H1 (cell line): Measurements from ENCODE around the gene MAP2K7. TPM values are rescaled to one million over a fixed set of nuclear protein-coding genes. Genes with fewer than 3 reads are reported as not detected.
A peak's percentile ranks its signal among the peaks of the same experiment; 100 is the strongest.

Experiments used
- ASH2L ChIP-seq: fragments of 200-600, 300-600 bp; sonication (generic); IDR thresholded peaks from one replicate; pipeline ENCODE4 v1.7.1; 2017; ENCODE audit warnings: low read length
- CBX5 ChIP-seq: fragments of 300-800, 300-1000 bp; sonication (generic); IDR thresholded peaks from 2 replicates; pipeline ENCODE4 v1.7.1; 2016; ENCODE audit warnings: antibody characterized with exemption, low read length, low read depth
- CEBPB ChIP-seq: IDR thresholded peaks from 2 replicates; pipeline ENCODE4 v1.6.1; 2012; ENCODE audit warnings: low read depth, low read length
- EGR1 ChIP-seq: IDR thresholded peaks from 2 replicates; pipeline ENCODE4 v1.6.1; 2011; ENCODE audit warnings: low read depth, low read length, borderline replicate concordance
- GABPA ChIP-seq: IDR thresholded peaks from 2 replicates; pipeline ENCODE4 v1.6.1; 2011; ENCODE audit warnings: mild to moderate bottlenecking, low read length, moderate library complexity, borderline replicate concordance; ENCODE audit not compliant: insufficient read depth
- HDAC2 ChIP-seq, 2 experiments: fragments of 300-600 bp in 1 of 2; sonication (generic) in 1 of 2; IDR thresholded peaks; 2 replicates each; pipeline ENCODE4 v1.6.1; 2011 to 2012; ENCODE audit warnings: low read depth in 2 of 2, low read length in 2 of 2, mild to moderate bottlenecking in 2 of 2, moderate library complexity in 2 of 2, borderline replicate concordance in 1 of 2, inconsistent platforms in 1 of 2
- NRF1 ChIP-seq: IDR thresholded peaks from 2 replicates; pipeline ENCODE4 v1.6.1; 2011; ENCODE audit warnings: mild to moderate bottlenecking, low read depth, low read length, improper control_type of control experiment
- POLR2AphosphoS5 ChIP-seq: IDR thresholded peaks from 2 replicates; pipeline ENCODE4 v1.6.1; 2011; ENCODE audit warnings: low read depth, low read length
- SP2 ChIP-seq: IDR thresholded peaks from 2 replicates; pipeline ENCODE4 v1.6.1; 2012; ENCODE audit warnings: mild to moderate bottlenecking, low read length, inconsistent platforms
- polyA plus RNA-seq, 7 experiments: library from polyadenylated mRNA; depleted of rRNA in 3 of 7; stranded (reverse) in 5 of 7; unstranded in 2 of 7; fragments of >200 nt in 5 of 7; fragments of 200-250 nt in 2 of 7; gene quantifications; 1 replicate in 5 of 7; 2 replicates in 1 of 7; 4 replicates in 1 of 7; pipeline versions ENCODE4 v1.2.1 to v1.2.3, GENCODE V29; 2011 to 2013; ENCODE audit warnings: missing spikeins in 2 of 7, mixed read lengths in 2 of 7
- total RNA-seq: library from RNA; stranded (reverse); fragmentation: NEBNext Ultra II Directional; extraction: Animal tissue kit (Norgen Biotek cat#: 25700); gene quantifications from 2 replicates; pipeline ENCODE4 v1.2.1, GENCODE V29; 2021
- TF ChIP-seq, protein P1 (sequence below): fragments of 300-600 bp; sonication (generic); IDR thresholded peaks from 2 replicates; pipeline ENCODE4 v1.7.1; 2012; ENCODE audit warnings: low read length, moderate library complexity, mild to moderate bottlenecking, inconsistent platforms; ENCODE audit not compliant: insufficient replicate concordance

The MAP2K7 gene
- total and polyA plus RNA-seq, 2 of the 8 experiments (the other 6 are each of a cell fraction or from before 2014, with no cell fraction given) = 8.9 to 38.3 TPM

DNA sequence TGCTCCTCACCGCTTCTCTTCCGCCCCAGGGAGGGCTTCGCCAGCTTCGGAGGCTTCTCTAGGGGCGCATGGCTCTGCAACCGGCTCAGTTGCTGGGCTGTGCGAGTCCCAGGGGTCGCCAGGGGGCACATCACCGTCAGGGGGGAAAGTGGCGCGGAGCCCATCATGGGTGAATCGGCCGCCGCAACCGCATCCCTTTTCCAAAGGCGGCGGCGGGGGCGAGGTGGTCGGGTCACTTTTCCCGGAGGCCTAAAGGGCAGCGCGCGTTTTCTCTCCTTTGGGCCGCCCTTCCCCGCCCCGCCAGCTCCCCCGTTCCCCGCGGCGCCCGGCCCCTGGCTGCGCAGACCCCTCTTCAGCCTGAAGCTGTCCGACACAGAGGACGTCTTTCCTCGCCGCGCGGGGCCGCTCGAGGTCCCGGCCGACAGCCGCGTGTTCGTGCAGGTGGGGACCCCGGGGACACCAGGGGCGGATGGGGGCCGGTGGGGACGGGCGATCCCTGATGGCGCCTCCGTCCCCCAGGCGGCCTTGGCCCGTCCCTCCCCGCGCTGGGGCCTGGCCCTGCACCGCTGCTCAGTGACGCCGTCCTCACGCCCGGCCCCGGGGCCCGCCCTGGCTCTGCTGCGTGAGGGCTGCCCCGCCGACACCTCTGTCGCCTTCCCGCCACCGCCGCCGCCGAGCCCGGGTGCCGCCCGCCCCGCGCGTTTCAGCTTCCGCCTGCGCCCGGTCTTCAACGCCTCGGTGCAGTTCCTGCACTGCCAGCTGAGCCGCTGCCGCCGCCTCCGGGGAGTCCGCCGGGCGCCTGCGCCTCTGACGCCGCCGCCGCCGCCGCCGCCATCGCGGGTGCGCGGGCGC, 12.7 kb downstream of the MAP2K7 start (continued):
- TF ChIP-seq GABPA = peak; percentile 64; the same call in 1 of the 2 replicates
- TF ChIP-seq SP2 = no peak
- TF ChIP-seq ASH2L = peak; percentile 8
- TF ChIP-seq NRF1 = no peak
- no peak for TF ChIP-seq CBX5
- TF ChIP-seq CEBPB = no peak
- no peak for TF ChIP-seq POLR2AphosphoS5
- TF ChIP-seq, protein P1, sequence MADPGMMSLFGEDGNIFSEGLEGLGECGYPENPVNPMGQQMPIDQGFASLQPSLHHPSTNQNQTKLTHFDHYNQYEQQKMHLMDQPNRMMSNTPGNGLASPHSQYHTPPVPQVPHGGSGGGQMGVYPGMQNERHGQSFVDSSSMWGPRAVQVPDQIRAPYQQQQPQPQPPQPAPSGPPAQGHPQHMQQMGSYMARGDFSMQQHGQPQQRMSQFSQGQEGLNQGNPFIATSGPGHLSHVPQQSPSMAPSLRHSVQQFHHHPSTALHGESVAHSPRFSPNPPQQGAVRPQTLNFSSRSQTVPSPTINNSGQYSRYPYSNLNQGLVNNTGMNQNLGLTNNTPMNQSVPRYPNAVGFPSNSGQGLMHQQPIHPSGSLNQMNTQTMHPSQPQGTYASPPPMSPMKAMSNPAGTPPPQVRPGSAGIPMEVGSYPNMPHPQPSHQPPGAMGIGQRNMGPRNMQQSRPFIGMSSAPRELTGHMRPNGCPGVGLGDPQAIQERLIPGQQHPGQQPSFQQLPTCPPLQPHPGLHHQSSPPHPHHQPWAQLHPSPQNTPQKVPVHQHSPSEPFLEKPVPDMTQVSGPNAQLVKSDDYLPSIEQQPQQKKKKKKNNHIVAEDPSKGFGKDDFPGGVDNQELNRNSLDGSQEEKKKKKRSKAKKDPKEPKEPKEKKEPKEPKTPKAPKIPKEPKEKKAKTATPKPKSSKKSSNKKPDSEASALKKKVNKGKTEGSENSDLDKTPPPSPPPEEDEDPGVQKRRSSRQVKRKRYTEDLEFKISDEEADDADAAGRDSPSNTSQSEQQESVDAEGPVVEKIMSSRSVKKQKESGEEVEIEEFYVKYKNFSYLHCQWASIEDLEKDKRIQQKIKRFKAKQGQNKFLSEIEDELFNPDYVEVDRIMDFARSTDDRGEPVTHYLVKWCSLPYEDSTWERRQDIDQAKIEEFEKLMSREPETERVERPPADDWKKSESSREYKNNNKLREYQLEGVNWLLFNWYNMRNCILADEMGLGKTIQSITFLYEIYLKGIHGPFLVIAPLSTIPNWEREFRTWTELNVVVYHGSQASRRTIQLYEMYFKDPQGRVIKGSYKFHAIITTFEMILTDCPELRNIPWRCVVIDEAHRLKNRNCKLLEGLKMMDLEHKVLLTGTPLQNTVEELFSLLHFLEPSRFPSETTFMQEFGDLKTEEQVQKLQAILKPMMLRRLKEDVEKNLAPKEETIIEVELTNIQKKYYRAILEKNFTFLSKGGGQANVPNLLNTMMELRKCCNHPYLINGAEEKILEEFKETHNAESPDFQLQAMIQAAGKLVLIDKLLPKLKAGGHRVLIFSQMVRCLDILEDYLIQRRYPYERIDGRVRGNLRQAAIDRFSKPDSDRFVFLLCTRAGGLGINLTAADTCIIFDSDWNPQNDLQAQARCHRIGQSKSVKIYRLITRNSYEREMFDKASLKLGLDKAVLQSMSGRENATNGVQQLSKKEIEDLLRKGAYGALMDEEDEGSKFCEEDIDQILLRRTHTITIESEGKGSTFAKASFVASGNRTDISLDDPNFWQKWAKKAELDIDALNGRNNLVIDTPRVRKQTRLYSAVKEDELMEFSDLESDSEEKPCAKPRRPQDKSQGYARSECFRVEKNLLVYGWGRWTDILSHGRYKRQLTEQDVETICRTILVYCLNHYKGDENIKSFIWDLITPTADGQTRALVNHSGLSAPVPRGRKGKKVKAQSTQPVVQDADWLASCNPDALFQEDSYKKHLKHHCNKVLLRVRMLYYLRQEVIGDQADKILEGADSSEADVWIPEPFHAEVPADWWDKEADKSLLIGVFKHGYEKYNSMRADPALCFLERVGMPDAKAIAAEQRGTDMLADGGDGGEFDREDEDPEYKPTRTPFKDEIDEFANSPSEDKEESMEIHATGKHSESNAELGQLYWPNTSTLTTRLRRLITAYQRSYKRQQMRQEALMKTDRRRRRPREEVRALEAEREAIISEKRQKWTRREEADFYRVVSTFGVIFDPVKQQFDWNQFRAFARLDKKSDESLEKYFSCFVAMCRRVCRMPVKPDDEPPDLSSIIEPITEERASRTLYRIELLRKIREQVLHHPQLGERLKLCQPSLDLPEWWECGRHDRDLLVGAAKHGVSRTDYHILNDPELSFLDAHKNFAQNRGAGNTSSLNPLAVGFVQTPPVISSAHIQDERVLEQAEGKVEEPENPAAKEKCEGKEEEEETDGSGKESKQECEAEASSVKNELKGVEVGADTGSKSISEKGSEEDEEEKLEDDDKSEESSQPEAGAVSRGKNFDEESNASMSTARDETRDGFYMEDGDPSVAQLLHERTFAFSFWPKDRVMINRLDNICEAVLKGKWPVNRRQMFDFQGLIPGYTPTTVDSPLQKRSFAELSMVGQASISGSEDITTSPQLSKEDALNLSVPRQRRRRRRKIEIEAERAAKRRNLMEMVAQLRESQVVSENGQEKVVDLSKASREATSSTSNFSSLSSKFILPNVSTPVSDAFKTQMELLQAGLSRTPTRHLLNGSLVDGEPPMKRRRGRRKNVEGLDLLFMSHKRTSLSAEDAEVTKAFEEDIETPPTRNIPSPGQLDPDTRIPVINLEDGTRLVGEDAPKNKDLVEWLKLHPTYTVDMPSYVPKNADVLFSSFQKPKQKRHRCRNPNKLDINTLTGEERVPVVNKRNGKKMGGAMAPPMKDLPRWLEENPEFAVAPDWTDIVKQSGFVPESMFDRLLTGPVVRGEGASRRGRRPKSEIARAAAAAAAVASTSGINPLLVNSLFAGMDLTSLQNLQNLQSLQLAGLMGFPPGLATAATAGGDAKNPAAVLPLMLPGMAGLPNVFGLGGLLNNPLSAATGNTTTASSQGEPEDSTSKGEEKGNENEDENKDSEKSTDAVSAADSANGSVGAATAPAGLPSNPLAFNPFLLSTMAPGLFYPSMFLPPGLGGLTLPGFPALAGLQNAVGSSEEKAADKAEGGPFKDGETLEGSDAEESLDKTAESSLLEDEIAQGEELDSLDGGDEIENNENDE = no peak
- TF ChIP-seq EGR1 = no peak
- TF ChIP-seq HDAC2 (IDR thresholded peaks at IDR 0.05; ENCODE audit: borderline replicate concordance in 1 of 2, low read depth in 2 of 2, low read length in 2 of 2) = no peak
